ENCODE measurements around the gene COL13A1. TPM values are rescaled to one million over a fixed set of nuclear protein-coding genes. Genes with fewer than 3 reads are reported as not detected.

COL13A1 gene
- total RNA-seq, 1 donor from 2014 or later: 17.3 TPM

DNA sequence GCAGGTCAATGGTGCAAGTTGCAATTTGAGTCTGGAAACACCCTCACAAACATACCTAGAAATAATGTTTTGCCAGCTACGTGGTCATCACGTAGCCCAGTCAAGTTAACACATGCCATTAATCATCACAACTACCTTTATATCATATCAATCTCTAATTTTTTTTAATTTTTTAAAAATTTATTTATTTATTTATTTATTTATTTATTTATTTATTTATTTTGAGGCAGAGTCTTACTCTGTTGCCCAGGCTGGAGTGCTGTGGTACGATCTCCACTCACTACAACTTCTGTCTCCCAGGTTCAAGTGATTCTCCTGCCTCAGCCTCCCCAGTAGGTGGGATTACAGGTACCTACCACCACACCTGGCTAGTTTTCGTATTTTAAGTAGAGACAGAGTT is 198.6 kb downstream of the COL13A1 start:
- no peak for DNase-seq (ENCODE audit: low read depth)

DNA sequence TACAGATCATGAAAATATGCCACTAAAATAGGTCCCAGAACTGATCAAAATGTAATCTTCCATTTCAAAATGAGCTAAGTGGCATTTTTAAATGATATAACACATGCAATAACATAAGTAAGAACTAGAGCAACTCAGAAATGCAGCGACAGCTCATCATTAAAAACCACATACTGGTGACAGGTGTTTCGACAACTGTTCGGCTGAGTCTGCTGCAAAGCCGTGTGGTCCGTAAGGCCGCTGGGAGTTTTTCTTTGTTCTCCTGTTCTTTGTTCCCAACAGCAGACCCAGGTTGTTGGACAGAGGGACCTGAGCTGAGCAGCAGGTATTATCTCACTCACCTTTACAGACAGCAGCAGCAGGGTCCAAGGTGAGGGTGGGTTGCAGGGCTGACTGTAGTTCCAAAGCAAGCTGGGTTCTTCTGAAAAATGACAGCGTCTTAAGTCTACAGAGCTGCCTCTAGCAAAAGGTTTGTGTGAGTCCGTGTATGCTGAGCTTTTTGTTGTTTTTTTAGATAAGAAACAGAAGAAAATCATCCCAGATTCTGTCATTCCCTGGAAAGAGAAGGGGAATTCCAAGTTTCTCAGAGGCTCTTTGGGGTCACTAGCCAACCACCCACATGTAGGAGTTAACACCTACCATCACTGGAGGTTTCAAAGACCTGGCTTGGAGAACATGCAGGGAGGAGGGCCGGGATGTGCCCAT is 205.6 kb downstream of the COL13A1 start:
- peak; percentile 89 for DNase-seq (ENCODE audit: low read depth)

Other genes with a start within 250 kb of the COL13A1 start
- gene NEUROG3, start 228.5 kb upstream of the COL13A1 start, total RNA-seq: 0.27 TPM in 1 of 2 replicates, not detected in the other
- not detected in 2 replicates for gene FAM241B, start 171.7 kb upstream of the COL13A1 start, total RNA-seq

All from myocyte (in vitro differentiated cells).